Measurements from ENCODE around the gene EIF4G3. TPM values are rescaled to one million over a fixed set of nuclear protein-coding genes. Genes with fewer than 3 reads are reported as not detected.

The EIF4G3 gene
- polyA plus RNA-seq, 4 donors: 61.0 to 70.8 (median 68.9) TPM

GRCh38 chr1:20787840-20788795 is 388.6 kb downstream of the EIF4G3 start:
- DNase-seq (ENCODE audit: low read depth in 4 of 4, low spot score in 2 of 4): peak in 2 of 4 donors; percentile 34 to 47

GRCh38 chr1:20787029-20787839 is 389.5 kb downstream of the EIF4G3 start, which contains the start of gene HP1BP3:
HP1BP3 (minus strand) TSS chr1:20787307; CDS start chr1:20780440, 6,867 bp downstream.
- peak; percentile 46 to 74 (median 60) for DNase-seq (ENCODE audit: low read depth in 4 of 4, low spot score in 2 of 4)

- DNase-seq (ENCODE audit: low read depth in 4 of 4, low spot score in 2 of 4): peak; percentile 88 to 94 (median 93)
Measured at GRCh38 chr1:20786253-20787028, 390.3 kb downstream of the EIF4G3 start.

GRCh38 chr1:20785907-20786252 is 390.8 kb downstream of the EIF4G3 start:
- no peak for DNase-seq (ENCODE audit: low read depth in 4 of 4, low spot score in 2 of 4)

GRCh38 chr1:20775700-20776099 is 401.0 kb downstream of the EIF4G3 start:
- DNase-seq (ENCODE audit: low read depth in 4 of 4, low spot score in 2 of 4): no peak

GRCh38 chr1:20771780-20772179 is 404.9 kb downstream of the EIF4G3 start:
- no peak for DNase-seq (ENCODE audit: low read depth in 4 of 4, low spot score in 2 of 4)

- no peak for DNase-seq (ENCODE audit: low read depth in 4 of 4, low spot score in 2 of 4)
Measured at GRCh38 chr1:20770314-20771087, 406.2 kb downstream of the EIF4G3 start.

- DNase-seq (ENCODE audit: low read depth in 4 of 4, low spot score in 2 of 4): no peak
Measured at GRCh38 chr1:20767271-20767670, 409.4 kb downstream of the EIF4G3 start.

GRCh38 chr1:20763417-20763816 is 413.3 kb downstream of the EIF4G3 start:
- DNase-seq (ENCODE audit: low read depth in 4 of 4, low spot score in 2 of 4): no peak

- no peak for DNase-seq (ENCODE audit: low read depth in 4 of 4, low spot score in 2 of 4)
Measured at GRCh38 chr1:20760322-20760721, 416.4 kb downstream of the EIF4G3 start.

Other genes starting within 250 kb of the EIF4G3 start
- gene ECE1, start 113.6 kb upstream of the EIF4G3 start, polyA plus RNA-seq (ENCODE audit: insufficient read length in 4 of 4): 10 to 100 TPM; 42.1 to 49.0 (median 45.5) TPM